Activated naive CD4-positive, alpha-beta T cell treated with anti-CD3 and anti-CD28 coated beads, Interleukin-2, amount 50 U/mL, for 16 hours (primary cell): Measurements from ENCODE around the gene GDPD2.

Experiments
- DNase-seq: peaks from one replicate; pipeline ENCODE4 v3.0.0-alpha.2; 2020

The GDPD2 gene

GRCh38 chrX:70476934-70477733 is 54.0 kb downstream of the GDPD2 start:
- no peak for DNase-seq

GRCh38 chrX:70477734-70478075 is 54.6 kb downstream of the GDPD2 start:
- DNase-seq = no peak

- no peak for DNase-seq
Observed at GRCh38 chrX:70478526-70479245, 55.6 kb downstream of the GDPD2 start.

GRCh38 chrX:70479247-70479921 is 56.3 kb downstream of the GDPD2 start:
- no peak for DNase-seq

- DNase-seq = no peak
Observed at GRCh38 chrX:70479922-70480659, 57.0 kb downstream of the GDPD2 start.

GRCh38 chrX:70480660-70481018 is 57.5 kb downstream of the GDPD2 start:
- DNase-seq = no peak

GRCh38 chrX:70481471-70482270 is 58.6 kb downstream of the GDPD2 start:
- DNase-seq = no peak

- no peak for DNase-seq
Observed at GRCh38 chrX:70482300-70482699, 59.2 kb downstream of the GDPD2 start.
